HG02610 (cell line): ENCODE data around the gene P3H2.
"Not testable (repeated sequence)": the region's sequence is repeated elsewhere in the genome, so short reads cannot be mapped to it uniquely, and the experiment has no call there.

Experiments used
- ATAC-seq: cut with Tn5 transposase; IDR thresholded peaks from one replicate; pipeline ENCODE4 v1.9.1; 2021; ENCODE audit warnings: mild to moderate bottlenecking, moderate library complexity; ENCODE audit not compliant: unreplicated experiment

The P3H2 gene

GRCh38 chr3:190088890-190089289 lies 31.8 kb downstream of the P3H2 start:
- ATAC-seq, result no peak

DNA sequence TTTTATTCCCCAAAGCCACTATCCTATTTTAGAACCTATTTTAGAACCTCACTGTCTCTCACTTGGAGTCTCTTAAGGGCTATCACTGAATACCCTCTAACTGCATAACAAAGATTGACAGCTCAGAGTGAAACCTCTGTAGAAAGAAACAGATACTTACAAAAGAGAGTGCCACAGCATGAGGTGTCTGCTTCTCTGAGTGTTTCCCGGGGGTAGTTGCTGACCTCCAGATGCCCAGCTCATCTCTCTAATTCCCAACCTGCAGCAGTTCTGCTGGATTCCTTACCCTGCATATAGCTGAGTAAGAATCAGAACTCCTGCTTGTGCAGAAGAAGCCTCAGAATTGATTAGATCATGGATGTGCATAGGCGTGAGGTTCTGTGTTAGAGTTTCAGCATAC lies 34.5 kb downstream of the P3H2 start:
- ATAC-seq, result peak; percentile 56

GRCh38 chr3:190084983-190085382 lies 35.7 kb downstream of the P3H2 start:
- ATAC-seq, result no peak

- no peak for ATAC-seq
These were observed 37.1 kb downstream of the P3H2 start for GRCh38 chr3:190083635-190084034.

DNA sequence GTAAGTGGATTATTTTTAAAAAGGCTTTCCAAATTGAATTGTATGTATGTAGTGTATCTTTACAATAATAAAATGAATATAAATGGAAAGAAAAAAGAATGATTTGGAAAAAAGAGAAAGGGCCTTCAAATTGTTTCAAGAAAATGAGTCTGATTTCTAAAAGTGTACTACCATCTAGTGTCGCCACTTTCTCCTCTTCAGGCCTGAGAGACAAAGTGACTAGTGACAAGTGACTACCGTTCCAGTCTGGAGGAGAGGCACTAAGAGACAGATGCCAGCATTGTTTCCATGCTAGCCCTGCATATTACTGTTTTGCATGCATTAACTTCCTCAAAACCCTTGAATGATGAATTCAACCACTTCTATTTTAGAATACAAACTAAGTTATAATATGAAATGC lies 39.3 kb downstream of the P3H2 start:
- ATAC-seq, result no peak

GRCh38 chr3:190079173-190079572 lies 41.5 kb downstream of the P3H2 start:
- ATAC-seq, result not testable (repeated sequence)

GRCh38 chr3:190077395-190078045 lies 43.2 kb downstream of the P3H2 start:
- ATAC-seq, result no peak

GRCh38 chr3:190076601-190077394 lies 43.9 kb downstream of the P3H2 start:
- no peak for ATAC-seq

GRCh38 chr3:190076136-190076535 lies 44.6 kb downstream of the P3H2 start:
- no peak for ATAC-seq

- no peak for ATAC-seq
These were observed 45.9 kb downstream of the P3H2 start for GRCh38 chr3:190074817-190075216.

DNA sequence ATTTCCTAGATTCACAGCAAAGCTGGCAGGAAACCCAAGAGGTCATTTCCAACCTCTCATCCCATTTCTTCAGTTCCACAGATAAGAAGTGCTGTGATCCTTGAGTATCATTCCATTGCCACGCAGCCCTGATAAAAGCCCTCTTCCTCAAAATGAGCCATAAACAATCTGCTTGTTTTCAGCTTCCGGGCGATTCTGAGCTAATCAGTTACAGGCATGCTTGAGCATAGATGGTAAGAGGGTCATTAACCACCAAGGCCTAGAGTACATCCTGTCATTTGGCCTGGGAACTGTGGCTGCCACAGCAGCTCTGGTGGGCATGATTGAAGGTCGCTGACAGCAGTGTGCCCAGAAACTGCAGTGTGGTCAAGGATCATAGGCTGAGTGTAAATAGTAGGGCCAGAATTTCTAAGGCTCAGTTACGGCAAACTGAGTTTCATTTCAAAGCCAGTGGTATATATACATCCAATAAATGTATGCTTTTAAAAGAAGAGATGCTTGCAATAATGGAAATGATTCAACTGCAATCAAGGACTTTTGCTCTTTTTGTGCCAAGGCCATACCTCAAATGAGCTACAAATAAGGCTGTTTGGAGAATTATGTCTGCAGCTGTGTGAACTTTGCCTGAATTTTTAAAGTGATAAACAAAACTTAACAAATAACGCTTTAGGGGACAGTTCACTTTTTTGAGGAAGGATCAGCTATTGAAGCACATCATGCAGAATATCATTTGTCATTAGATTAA lies 47.3 kb downstream of the P3H2 start:
- no peak for ATAC-seq

- ATAC-seq, result no peak
These were observed 47.8 kb downstream of the P3H2 start for GRCh38 chr3:190072856-190073255.

- not testable (repeated sequence) for ATAC-seq
These were observed 48.8 kb downstream of the P3H2 start for GRCh38 chr3:190071921-190072320.

DNA sequence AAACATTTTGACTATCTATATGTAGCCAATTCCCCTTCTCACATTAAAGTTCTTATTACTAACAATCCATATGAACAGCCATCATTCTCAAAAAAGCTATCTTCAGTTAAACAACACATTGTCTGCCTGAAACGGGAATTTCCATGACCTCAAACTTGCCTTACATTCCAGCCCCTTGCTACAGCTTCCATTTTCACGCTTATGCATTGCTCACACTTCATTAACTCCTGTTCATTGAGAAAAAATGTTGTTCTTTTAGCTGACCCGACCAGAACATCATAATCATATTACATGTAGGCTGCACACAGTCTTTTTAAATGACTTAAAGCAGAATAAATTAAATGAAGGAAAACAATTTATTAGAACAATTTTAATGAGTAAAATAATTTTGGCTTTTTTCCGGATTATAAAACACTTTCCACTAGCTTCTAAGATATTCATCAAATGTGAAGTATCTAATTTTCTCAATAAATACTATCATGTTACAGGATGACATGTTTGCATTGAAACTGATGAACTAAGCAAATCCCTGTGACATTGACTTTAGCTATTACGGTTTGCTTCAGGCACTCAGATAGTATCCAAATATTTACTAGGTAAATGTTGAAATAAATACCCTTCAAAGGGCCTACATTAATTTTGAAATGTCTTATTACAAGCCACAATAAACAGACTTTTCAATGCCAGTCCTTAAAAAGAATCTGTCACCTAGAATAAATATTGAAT lies 49.9 kb downstream of the P3H2 start:
- ATAC-seq, result no peak

- no peak for ATAC-seq
These were observed 55.5 kb downstream of the P3H2 start for GRCh38 chr3:190065204-190065603.

DNA sequence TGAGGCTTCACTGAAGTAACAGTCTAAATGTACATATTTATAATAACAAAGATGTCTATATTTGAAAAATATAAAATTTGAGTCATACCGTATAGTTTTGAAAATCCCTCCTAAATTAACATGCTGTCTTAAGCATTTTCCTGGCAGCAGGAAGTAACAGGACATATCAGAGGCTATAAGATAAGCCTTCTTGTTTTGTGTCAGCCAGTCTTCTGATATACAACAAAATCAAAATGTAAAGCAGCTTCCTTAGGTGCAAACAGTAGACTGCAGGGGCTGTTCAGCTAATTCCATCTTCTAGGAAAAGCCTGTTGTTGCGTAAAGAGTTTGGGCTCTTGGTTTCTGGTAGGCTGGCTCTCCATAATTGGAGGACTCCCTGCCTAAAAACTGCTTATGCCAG lies 56.0 kb downstream of the P3H2 start:
- no peak for ATAC-seq

DNA sequence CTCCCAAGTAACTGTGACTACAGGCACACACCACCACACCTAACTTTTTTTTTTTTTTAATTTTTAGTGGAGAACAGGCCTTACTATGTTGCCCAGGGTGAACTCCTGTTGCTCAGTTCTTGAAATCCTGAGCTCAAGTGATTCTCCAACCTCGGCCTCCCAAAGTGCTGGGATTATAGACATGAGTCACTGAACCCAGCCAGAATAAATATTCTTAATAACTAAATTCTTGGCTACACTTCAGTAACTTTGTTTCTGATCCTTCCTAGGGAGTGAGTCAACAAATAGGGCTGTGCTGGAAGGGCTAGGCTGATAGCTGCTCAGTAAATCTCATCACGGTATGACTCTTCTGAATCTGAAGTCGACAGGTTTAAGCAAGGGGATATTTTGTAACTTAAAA lies 56.6 kb downstream of the P3H2 start:
- ATAC-seq, result no peak

- ATAC-seq, result no peak
These were observed 57.2 kb downstream of the P3H2 start for GRCh38 chr3:190063490-190063889.

DNA sequence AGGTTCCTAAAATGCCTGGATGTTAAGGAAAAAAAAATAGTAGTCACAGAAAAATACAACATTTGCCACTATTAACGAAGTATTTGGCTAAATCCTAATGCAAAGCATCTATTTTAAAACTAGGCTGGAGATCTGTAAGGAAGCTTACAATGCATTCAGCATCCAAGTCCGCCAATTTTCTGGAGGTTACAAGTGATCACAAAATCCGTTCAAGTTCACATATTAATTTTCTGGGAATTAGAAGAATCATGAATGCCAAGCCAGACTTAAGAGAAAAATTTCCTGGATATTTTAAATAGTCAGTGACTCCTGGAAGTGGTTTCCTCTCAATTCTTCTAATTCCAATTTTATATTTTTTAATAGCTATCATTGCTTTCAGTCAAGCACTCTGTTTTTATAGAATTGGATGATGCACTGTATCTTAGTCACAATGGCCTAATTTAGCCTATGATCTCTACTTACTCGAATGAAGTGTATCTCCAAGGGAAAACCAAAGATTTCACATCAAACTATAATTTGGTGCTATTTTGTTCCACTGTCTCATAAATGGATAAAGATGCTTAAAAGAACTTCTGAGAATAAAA lies 60.4 kb downstream of the P3H2 start:
- no peak for ATAC-seq

- ATAC-seq, result no peak
These were observed 61.5 kb downstream of the P3H2 start for GRCh38 chr3:190059242-190059590.
